GM12864 (cell line): ENCODE measurements around the gene ZBTB7A.

Experiments used
- DNase-seq: peaks from one replicate; pipeline ENCODE4 v3.0.0-alpha.2; 2011; ENCODE audit warnings: low read depth
- H3K4me3 ChIP-seq: 2 replicates; pipeline ENCODE4 v1.5.1; 2011; ENCODE audit warnings: mild to moderate bottlenecking, low read depth, low read length, control low read depth
- CTCF ChIP-seq: IDR thresholded peaks from 2 replicates; pipeline ENCODE4 v1.5.1; 2011; ENCODE audit warnings: low read depth, mild to moderate bottlenecking, moderate library complexity, low read length, control low read depth, inconsistent platforms; ENCODE audit errors: missing control alignments

The ZBTB7A gene

DNA sequence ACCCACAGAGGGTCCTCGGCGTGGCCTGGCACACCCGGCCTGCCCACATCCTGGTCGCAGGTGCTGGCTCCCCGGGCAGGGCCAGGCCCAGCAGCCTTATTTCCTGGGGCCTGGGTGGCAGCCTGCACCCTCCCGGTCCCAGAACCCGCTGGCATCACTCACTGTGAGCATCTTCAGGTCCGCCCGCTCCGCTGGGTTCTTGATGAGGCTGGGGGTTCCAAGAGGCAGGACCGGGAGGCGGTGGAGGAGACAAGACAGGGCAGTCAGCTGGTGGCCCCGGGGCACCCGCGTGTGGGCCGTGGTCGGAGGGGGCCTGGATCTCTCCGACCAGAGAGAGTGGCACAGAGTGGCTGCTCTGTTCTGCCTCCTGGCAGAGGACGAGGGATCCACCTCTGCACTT, 27.6 kb upstream of the ZBTB7A start:
- TF ChIP-seq CTCF: no peak
- H3K4me3 ChIP-seq: no peak overlapping the region
- no peak for DNase-seq

- no peak overlapping the region for H3K4me3 ChIP-seq
- no peak for TF ChIP-seq CTCF
- no peak for DNase-seq
These were observed 27.0 kb upstream of the ZBTB7A start for GRCh38 chr19:4093643-4094175.

DNA sequence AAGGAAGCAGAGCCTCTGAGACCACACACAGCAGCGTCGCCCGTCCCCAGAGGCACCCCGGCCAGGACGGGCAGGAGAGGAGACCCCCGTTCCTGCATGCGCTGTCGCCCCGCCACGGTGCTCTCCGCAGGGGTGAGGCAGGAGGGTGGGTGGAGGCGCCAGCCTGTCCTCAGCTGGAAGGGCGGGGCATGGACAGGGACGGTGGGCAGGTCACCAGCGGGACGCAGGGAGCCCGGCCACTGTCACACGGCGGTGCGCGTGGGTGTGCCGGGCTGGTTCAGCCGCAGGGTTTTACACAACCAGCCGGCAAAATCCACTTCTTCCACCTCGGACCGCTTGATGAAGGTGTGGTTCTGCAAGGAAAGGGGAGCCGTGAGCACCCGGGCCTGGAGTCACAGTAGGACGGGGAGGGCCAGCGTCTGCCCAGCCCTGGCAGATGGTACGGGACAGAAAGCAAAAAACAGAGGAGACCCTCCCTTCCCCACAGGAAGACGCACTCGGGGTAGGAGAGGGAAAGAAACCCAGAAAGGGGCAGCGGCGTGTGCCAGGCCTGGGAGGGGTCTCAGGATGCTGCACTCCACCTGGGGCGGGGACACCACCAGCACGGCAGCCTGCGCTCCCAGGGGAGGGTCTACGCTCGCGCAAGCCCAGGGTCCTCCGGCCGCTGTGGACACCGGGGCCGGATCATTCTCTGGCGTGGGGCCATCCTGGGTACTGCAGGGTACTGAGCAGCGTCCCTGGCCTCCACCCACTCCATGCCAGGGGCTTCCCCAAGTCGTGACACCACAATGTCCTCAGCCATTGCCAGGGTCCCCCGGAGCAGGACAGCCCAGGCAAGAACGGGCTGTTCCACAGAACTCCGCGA, 23.9 kb upstream of the ZBTB7A start:
- DNase-seq: no peak
- TF ChIP-seq CTCF: no peak
- H3K4me3 ChIP-seq: no peak overlapping the region

GRCh38 chr19:4089946-4090345, 23.2 kb upstream of the ZBTB7A start:
- DNase-seq: no peak
- no peak overlapping the region for H3K4me3 ChIP-seq
- TF ChIP-seq CTCF: no peak

- TF ChIP-seq CTCF: no peak
- H3K4me3 ChIP-seq: no peak overlapping the region
- DNase-seq: no peak
These were observed 22.8 kb upstream of the ZBTB7A start for GRCh38 chr19:4089400-4089908.

GRCh38 chr19:4088975-4089374, 22.3 kb upstream of the ZBTB7A start:
- TF ChIP-seq CTCF: no peak
- DNase-seq: no peak
- no peak overlapping the region for H3K4me3 ChIP-seq
